Jurkat, Clone E6-1 (cell line): ENCODE measurements around the gene RAP1GAP2.

Source experiments
- DNase-seq: peaks from one replicate; pipeline ENCODE4 v3.0.0-alpha.2; 2011; ENCODE audit warnings: low read depth, low spot score
- H3K4me3 ChIP-seq: 2 replicates; pipeline ENCODE4 v1.5.1; 2011; ENCODE audit warnings: mild to moderate bottlenecking, low read length, control low read depth, moderate library complexity

Gene RAP1GAP2

DNA sequence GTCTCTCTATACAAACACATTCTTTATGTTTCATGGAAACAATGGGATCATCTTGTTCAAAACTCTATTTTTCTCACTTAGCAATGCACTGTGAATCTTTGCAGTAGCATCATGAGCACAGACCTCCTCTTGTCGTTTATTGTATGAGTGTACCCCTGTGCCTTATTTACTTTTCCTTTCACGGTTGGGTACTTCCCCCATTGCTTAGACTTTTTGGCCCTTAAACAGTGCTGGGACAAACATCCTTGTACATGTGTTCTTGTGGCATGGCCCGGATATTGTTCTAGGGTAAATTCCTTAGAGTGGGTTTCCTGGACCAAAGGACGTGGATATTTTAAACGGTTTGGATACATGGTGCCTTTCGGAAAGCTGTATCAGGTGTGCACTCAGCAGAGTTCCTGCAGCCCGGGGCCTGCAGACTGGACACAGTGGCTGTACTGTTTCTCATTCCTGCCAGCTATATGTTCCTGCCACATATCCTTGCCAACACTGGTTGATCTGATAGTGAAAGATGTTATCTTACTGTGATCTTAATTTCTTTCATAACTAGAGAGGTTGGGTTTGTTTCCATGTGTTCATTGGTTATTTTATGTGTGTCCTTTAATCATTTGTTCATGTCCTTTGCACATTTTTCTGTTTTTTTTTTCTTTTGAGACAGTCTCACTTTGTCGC, 156.1 kb downstream of the RAP1GAP2 start:
- H3K4me3 ChIP-seq = no peak overlapping the region

DNA sequence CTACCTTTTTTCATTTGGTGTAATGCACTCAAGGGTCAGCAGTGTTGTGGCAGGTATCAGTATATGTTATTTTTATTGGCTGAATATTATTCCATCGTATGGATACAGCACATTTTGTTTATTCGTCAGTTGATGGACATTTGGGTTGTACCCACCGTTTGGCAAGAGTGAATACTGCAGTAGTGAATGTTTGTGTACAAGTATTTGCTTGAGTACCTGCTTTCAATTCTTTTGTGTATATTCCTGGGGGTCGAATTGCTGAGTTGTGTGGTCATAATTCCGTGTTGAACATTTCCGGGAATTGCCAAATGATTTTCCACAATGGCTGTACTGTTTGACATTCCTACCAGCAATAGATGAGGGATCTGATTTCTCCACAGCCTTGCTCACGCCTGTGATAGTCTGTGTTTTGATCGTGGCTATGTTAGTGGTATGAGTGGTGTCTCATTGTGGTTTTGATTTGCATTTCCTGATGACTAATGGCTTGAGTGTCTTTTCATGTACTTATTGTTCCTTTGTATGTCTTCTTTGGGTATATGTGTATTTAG, 158.7 kb downstream of the RAP1GAP2 start:
- no peak overlapping the region for H3K4me3 ChIP-seq
- DNase-seq = no peak

More for the DNA sequence above, 156.1 kb downstream of the RAP1GAP2 start:
- no peak for DNase-seq

DNA sequence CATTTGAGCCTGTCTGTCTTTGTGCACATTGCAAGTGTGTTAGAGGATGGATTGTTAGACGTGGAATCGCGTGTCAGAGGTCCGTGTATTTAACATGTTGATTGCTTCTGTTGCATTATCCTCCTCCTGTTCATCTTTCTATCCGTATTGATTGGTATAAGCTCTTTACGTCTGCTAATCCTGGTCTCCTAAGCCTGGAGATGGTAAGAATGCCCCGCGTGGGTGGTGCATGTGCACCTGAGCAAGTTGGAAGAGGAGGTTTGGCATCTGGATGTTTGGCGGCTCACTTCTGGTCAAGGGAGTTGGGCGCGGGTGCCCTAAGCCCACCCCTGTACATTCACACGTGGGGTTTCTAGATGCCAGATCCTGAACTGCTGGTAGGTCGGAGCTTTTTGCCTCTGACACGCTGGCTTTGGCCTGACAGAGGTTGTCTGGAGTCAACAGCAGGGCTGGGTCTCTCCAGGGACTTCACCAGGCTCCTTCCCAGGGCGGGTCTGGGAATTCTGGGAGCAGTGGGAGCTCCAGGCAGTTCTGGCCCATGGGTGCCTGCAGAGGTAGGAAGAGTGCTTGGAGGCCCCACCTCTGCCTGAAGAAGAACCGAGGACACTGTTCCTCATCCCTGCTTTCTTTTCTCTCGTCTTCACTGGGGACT, 159.8 kb downstream of the RAP1GAP2 start:
- DNase-seq = no peak
- no peak overlapping the region for H3K4me3 ChIP-seq

DNA sequence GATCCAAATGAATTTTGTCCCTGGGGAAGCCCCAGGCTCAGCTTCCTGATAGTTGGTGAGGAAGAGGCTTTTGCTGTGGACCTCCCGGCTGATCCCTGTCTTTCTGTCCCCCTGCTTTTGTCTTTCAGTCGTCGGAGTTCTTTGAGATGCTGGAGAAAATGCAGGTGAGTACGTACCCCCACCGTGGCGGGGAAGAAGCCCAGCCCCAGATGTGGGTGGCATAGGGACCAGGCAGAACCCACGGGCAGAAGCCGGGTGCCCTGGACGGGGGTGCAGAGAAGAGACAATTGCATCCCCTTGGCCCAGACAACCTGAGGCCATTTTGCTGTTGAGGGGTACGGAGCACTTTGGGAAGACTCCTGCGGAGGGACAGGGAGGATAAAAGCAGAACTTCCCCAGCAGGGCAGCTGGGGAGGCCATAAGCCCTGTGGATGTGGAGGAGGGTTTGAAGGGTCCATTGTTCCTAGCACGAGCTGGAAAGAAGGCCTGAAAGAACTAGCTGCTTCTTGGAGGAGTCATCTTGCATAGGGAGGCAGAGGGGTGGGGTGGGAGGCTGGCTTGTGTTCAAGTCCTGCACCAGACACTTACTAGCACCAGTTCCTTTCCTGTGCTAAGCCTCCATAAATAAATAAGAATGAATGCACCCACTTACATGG, 161.5 kb downstream of the RAP1GAP2 start:
- H3K4me3 ChIP-seq = no peak overlapping the region
- DNase-seq = no peak

DNA sequence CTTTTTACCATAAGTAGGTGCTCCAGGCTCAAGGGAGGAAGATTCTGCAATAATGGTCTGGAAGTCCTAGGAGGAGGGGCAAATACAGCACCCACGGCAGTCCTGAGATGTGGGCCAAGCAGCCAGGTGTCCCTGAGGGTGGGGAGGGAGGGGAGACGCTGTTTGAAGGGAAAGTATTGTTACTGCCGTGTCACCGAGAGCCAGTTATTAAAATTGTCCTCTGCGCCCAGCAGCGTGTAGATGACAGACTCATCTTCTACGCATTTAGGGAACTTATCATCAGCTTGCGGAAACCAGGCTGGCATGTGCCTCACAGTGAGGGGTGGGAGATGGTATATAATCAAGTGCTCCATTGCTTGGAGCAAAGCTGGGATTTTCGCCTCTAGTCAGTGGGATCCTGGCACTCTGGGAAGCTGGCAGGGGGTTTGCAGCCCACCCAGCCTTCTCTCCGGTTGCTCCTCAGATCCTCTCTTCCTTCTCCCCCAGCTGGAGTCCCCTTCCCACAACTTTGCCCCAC, 162.5 kb downstream of the RAP1GAP2 start:
- no peak for DNase-seq
- H3K4me3 ChIP-seq = no peak overlapping the region

DNA sequence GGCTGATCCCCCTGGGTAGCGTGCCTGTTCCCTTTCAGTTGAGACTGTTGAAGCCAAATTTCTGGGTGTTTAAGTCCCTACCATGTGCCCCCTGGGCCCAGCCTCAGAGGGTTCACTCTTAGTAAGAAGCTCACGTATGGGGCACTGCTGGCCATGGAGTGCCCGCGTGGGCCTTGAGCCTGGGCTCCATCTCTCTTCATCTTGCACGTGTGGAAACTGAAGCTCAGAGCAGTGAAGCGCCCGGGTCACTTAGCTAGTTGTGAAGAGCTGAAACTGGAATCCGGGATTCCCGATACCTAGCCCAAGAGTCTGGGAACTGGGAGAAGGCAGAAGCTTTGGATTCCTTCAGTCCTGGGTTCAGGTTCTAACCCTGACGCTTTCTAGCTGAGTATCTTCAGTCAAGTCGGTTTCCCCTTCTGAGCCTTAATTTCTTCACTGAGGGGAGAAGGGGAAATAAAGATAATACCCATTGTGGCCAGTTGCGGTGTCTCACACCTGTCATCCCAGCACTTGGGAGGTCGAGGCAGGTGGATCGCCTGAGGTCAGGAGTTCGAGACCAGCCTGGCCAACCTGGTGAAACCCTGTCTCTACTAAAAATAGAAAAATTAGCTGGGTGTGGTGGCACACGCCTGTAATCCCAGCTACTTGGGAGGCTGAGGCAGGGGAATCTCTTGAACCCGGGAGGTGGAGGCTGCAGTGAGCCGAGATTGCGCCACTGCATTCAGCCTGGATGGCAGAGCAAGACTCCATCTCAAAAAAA, 163.3 kb downstream of the RAP1GAP2 start:
- no peak overlapping the region for H3K4me3 ChIP-seq
- no peak for DNase-seq

DNA sequence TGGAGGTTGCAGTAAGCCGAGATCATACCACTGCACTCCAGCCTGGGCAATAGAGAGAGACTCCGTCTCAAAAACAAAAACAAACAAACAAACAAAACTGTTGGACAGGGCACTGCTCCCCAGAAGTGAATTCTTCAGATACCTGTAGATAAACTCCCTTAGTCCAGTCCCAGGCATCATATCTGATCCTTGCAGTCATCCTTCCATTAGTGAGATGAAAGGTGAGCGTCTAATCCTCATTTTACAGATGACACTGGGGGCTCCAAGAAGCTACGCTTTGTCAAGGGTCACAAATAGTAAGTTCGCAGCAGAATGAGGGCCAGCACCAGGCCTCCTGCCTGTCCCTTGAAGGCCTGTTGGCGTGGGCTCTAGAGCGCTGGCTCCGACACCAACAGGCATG, 165.2 kb downstream of the RAP1GAP2 start:
- no peak for DNase-seq
- no peak overlapping the region for H3K4me3 ChIP-seq

DNA sequence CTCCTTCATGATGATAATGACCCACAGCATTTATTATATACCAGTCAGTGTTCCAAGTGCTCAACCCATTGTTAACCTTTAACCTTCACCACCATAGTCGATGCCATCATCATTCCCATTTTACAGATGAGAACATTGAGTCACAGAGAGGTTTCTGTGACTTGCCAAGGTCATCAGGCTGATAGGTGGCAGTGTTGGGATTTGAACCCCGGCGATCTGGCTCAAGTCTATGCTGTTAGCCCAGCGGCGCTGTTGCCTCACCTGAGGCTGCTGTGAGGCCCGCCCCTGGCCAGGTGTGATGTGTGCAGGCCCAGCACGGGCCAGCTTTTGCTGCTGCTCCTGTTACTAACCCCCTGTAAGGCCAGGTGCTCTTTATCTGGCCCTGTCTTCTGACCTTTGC, 166.0 kb downstream of the RAP1GAP2 start:
- H3K4me3 ChIP-seq = no peak overlapping the region
- no peak for DNase-seq

DNA sequence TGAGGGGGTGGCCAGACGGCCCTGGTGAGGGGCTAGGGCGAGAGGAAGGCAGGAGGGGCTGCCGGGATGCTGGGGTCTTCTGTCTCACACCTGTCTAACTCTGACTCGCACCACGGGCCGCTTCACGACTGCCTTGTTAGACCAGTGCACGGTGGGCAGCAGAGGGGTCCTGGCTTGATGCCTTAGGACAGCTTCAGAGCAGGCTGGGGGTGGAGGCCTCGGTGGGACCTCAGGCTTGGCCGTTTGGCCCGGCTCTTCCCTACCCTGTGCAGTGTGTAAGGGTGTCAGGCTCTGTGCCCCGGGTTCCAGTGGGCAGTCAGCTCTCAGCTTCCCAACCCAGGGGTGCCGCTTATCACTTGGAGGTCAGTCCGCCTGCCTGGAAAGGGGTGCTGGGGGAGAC, 166.5 kb downstream of the RAP1GAP2 start:
- no peak overlapping the region for H3K4me3 ChIP-seq
- no peak for DNase-seq

DNA sequence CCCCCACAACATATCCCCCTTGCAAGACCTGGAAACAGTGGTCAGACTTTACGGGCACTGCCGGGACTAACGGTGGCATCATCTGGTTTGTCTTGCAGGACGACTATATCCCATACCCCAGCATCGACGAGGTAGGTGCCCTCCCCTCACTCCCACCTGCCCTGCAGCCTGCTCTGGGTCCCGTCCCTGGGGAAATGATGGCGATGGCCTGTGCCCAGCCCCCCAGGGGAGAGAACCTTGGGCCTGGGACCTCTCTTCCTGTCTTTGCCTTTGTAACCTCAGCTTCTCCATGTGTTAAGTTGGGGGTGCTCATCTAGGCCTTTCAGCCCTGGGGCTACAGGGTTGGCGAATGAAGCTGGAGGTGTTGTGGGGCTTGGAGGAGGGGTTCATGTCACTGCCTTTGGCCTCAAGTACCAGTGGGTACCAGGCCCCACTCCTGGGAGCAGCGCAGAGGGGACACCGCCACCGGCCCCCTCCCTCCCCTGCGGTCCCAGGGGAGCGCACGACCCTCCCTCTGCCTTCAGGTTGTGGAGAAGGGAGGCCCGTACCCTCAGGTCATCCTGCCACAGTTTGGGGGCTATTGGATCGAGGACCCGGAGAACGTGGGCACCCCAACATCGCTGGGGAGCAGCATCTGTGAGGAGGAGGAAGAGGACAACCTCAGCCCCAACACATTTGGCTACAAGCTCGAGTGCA, 167.2 kb downstream of the RAP1GAP2 start:
- H3K4me3 ChIP-seq = no peak overlapping the region
- DNase-seq = no peak

DNA sequence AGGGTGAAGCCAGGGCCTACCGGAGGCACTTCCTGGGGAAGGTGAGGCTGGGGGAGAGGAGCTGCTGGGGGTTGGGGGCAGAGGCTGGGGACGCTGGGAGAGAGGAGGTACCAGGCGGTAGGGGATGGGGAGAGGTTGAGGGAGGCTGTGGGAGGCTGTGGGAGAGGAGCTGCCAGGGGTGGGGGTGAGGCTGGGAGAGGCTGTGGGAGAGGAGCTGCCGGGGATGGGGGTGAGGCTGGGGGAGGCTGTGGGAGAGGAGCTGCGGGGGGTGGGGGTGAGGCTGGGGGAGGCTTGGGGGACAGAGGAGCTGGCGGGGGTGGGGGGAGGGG, 167.8 kb downstream of the RAP1GAP2 start:
- no peak for DNase-seq
- no peak overlapping the region for H3K4me3 ChIP-seq

DNA sequence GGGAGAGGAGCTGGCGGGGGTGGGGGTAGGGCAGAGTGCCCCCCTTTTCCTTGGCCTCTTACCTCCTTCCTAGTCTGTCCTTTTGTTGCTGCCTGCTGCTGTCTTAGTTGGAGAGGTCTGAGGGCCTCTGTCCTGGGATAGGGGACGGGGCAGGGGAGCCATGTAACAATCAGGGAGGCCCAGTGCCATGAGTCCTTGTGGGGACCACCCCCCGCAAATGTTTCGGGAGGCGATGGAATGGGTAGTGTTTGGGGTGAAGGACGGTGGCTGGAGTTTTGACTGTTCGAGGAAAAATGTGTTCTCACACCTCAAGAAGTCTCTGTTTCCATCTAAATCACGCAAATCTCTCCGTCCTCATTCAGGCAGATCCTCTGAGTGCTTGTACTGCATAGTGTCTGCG, 168.1 kb downstream of the RAP1GAP2 start:
- no peak overlapping the region for H3K4me3 ChIP-seq
- no peak for DNase-seq

DNA sequence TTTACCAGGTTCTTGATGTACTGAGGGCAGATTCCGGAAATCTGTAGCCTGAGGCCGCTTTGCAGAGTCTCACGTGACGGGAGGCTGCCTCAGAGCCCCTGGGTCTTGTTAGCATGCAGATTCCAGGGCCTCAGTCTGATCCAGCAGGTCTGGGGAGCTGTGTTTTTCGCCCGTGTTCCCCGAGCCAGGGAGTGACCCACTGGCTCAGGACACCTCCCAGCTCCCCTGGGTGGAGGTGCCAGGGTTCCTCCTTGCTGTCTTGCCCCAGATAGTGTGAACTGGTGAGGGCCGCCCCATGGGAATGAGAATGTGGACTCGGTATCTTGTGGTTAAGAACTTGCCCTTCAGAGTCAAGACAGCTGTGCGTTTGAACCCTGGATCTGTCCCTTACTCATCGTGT, 168.6 kb downstream of the RAP1GAP2 start:
- no peak overlapping the region for H3K4me3 ChIP-seq
- DNase-seq = no peak

DNA sequence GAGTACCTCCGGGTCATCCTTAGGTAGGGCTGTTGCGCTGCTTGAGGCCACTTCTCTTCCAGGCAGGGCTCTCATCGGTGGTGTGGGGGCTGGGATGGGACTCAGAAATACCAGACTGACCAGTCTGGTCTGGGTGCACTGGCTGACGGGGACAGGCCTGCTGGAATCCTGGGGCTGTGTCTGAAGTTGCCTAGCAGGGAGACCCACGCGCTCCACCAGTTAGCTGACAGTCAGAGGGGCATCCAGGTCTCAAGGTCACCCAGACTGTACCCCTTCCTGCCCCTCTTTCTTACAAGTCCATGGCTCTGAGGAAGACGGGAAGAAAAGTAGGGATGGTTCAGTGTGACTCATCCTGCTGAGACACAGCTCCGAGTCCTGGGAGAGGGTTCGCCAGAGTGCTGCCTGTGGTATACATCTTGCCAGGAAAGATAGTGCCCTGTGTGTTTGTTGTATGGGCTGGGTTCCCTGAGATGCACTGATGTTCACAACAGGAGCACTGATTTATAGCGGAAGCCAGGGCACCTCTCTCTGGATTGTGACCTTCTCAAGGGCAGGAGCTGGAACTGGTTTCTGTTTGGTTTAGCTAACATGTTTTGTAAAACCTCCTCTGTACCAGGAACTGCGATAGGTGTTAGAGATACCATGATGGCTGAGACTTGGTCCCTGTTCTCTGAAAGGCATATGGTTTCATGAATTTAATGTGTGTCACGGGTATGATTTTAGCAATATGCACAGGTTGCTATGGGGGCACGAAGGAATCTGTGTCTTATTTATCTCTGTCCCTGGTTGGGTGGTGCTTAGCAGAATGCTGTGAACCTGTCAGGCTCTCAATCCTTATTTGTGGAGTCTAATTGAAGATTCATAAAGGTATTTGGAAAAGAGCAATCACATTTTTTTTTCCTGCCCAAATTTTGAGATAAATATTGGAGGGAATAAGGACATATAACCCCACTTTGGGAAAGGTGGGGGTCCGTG, 169.7 kb downstream of the RAP1GAP2 start:
- no peak for DNase-seq
- H3K4me3 ChIP-seq = no peak overlapping the region

DNA sequence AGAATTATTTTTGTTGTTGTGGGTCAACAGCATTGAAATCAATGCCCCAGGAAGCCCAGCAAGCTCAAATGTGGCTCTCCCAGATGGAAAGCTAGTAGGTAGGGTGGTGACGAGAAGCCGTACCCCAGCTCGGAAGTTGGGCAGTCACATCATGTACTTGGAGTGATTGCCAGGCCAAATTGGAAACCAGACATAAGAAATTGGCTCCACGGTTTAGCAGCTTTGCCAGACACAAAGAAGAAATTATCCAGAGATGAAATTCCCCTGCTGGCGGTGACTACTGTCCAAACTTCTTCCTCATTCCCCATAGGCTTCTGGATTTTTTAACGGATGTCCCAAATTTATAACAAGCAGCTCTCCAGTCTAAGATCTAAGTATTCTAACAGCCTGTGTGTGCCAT, 171.3 kb downstream of the RAP1GAP2 start:
- no peak overlapping the region for H3K4me3 ChIP-seq
- no peak for DNase-seq

DNA sequence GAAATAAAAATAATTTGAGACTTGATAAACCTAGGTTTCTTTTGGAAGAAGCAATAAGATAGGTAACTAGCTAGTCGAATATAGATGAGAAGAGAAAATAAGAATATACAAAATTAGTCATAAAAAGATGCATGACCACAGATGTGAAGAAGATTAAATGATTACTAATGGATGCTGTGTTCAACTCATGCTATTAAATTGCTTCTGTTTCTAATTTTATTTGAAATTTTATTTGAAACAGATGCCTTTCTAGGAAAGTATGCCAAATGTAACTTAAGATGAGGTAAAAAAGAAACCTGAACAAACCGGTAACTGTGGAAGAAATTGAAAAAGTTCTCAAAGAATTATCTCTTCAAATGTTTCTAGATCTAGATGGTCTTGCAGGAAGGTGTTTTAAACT, 175.6 kb downstream of the RAP1GAP2 start:
- DNase-seq = no peak
- no peak overlapping the region for H3K4me3 ChIP-seq

DNA sequence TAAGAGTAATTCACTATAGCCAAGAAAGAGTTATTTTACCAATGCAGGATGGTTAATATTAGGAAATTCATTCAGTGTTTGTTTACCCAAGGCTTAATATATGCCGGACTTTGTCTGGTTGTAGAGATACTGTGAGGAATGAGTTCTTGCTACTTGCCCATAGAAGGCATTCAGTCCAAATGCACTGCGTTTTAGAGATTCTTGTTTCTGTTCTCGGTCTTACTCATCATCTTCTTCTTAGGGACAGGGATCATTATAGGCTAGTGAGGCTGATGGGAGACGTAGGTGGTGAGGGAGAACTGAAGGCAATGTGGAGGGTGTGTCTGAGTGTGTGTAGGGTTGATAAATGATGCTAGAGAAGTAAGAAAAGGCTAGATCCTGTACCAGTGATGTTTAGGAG, 176.5 kb downstream of the RAP1GAP2 start:
- no peak for DNase-seq
- H3K4me3 ChIP-seq = no peak overlapping the region

DNA sequence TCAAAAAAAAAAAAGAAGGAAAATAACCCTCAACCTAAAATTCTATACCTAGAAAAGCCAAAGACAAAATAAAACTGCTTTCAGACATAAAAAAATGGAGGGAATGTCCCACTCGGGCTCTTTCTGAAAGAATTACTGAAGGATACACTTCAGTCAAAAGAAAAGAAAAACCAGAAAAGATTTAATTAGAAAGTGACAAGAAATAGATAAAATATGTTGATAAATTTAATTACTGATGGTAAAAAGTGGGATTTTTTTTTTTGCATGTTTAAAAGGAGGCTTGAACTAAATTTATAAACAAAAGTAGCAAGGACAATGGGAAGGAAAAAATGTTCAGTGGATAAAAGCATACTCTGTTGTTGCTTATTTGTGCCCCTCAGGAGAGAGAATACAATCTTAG, 178.1 kb downstream of the RAP1GAP2 start:
- no peak for DNase-seq
- H3K4me3 ChIP-seq = no peak overlapping the region
